ENCODE results near the gene NFIB. TPM values are rescaled to one million over a fixed set of nuclear protein-coding genes. Genes with fewer than 3 reads are reported as not detected.

Gene NFIB
- polyA plus RNA-seq, 1 of the 3 experiments (the other 2 are of a cell fraction) = 9.2 TPM

DNA sequence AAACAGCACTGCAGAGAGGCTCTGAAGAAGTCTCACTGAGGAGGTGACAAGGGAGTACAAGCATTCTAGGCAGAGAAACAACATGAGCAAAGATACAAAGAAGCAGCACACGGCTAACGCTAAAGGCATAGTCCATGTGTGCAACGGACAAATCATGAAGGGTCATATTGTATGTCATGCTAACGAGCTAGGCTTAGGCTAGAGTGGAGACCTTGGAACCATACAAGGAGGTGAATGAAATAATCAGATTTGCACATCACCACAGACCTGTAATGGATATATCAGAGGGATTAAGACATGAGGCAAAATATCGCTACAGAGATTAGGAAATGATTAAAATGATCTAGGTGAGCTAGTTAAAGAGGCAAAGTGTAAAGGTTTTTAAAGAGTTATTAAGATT is 145.6 kb downstream of the NFIB start:
- H3K4me1 ChIP-seq (ENCODE audit: control insufficient read depth in 1 of 2, insufficient read depth in 2 of 2, low read depth in 1 of 2, low read length in 1 of 2) = peaks cover 0 to 12% of the 10 kb centered on the region in 2 experiments
- H3K4me3 ChIP-seq (ENCODE audit: low read depth in 2 of 2, low read length in 1 of 2) = no peak overlapping the region
- peaks cover 8% of the 10 kb centered on the region for H3F3A ChIP-seq (replicated peaks; ENCODE audit: insufficient read depth)
- H4K20me1 ChIP-seq (ENCODE audit: insufficient read depth) = no peaks in the 10 kb centered on the region
- no peak overlapping the region for H2AFZ ChIP-seq (ENCODE audit: low read depth)
- H3K9me2 ChIP-seq = no peaks in the 10 kb centered on the region; the same call in 1 of the 2 replicates
- H3K27ac ChIP-seq (ENCODE audit: low read depth in 2 of 2, low read length in 1 of 2) = no peak overlapping the region
- 99% methylated on average over 5 of the region's 5 CpGs for WGBS (ENCODE audit: low lambda C conversion rate)
- DNase-seq = no peak
- peaks cover 0 to 3% of the 10 kb centered on the region in 2 experiments for H3K36me3 ChIP-seq (replicated peaks in 1 of 2; ENCODE audit: control insufficient read depth in 1 of 2, insufficient read depth in 2 of 2, low read length in 1 of 2)
- H3K27me3 ChIP-seq (ENCODE audit: insufficient read depth) = no peaks in the 10 kb centered on the region
- H3K9me3 ChIP-seq = no peaks in the 10 kb centered on the region
- H3K4me2 ChIP-seq = no peak overlapping the region
- ChIA-PET CTCF (interaction anchor here (0.8 kb wide), 1 partner anchor 9 kb away, joined by 3 read pairs; no protein-coding TSS in a partner anchor), POLR2A (no interaction called here)
- peaks cover 14% of the 10 kb centered on the region; the same call in 1 of the 2 replicates for H3K79me2 ChIP-seq (ENCODE audit: insufficient read depth)
- H3K9ac ChIP-seq = no peak overlapping the region
- no peak for TF ChIP-seq MXI1 (IDR thresholded peaks at IDR 0.05; ENCODE audit: low read depth, low read length)
- no peak for TF ChIP-seq CHD2 (IDR thresholded peaks at IDR 0.05; ENCODE audit: low read length, partially characterized antibody)
- TF ChIP-seq, protein P1, sequence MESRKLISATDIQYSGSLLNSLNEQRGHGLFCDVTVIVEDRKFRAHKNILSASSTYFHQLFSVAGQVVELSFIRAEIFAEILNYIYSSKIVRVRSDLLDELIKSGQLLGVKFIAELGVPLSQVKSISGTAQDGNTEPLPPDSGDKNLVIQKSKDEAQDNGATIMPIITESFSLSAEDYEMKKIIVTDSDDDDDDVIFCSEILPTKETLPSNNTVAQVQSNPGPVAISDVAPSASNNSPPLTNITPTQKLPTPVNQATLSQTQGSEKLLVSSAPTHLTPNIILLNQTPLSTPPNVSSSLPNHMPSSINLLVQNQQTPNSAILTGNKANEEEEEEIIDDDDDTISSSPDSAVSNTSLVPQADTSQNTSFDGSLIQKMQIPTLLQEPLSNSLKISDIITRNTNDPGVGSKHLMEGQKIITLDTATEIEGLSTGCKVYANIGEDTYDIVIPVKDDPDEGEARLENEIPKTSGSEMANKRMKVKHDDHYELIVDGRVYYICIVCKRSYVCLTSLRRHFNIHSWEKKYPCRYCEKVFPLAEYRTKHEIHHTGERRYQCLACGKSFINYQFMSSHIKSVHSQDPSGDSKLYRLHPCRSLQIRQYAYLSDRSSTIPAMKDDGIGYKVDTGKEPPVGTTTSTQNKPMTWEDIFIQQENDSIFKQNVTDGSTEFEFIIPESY (IDR thresholded peaks at IDR 0.05; ENCODE audit: borderline replicate concordance, low read depth) = no peak
- TF ChIP-seq, protein P2, sequence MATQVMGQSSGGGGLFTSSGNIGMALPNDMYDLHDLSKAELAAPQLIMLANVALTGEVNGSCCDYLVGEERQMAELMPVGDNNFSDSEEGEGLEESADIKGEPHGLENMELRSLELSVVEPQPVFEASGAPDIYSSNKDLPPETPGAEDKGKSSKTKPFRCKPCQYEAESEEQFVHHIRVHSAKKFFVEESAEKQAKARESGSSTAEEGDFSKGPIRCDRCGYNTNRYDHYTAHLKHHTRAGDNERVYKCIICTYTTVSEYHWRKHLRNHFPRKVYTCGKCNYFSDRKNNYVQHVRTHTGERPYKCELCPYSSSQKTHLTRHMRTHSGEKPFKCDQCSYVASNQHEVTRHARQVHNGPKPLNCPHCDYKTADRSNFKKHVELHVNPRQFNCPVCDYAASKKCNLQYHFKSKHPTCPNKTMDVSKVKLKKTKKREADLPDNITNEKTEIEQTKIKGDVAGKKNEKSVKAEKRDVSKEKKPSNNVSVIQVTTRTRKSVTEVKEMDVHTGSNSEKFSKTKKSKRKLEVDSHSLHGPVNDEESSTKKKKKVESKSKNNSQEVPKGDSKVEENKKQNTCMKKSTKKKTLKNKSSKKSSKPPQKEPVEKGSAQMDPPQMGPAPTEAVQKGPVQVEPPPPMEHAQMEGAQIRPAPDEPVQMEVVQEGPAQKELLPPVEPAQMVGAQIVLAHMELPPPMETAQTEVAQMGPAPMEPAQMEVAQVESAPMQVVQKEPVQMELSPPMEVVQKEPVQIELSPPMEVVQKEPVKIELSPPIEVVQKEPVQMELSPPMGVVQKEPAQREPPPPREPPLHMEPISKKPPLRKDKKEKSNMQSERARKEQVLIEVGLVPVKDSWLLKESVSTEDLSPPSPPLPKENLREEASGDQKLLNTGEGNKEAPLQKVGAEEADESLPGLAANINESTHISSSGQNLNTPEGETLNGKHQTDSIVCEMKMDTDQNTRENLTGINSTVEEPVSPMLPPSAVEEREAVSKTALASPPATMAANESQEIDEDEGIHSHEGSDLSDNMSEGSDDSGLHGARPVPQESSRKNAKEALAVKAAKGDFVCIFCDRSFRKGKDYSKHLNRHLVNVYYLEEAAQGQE (IDR thresholded peaks at IDR 0.05; ENCODE audit: low read depth, low read length) = no peak
- TF ChIP-seq FOSL2 (IDR thresholded peaks at IDR 0.05; ENCODE audit: borderline replicate concordance, low read depth) = no peak
- TF ChIP-seq NRF1 (IDR thresholded peaks at IDR 0.05; ENCODE audit: low read depth, low read length) = no peak
- TF ChIP-seq, protein P3, sequence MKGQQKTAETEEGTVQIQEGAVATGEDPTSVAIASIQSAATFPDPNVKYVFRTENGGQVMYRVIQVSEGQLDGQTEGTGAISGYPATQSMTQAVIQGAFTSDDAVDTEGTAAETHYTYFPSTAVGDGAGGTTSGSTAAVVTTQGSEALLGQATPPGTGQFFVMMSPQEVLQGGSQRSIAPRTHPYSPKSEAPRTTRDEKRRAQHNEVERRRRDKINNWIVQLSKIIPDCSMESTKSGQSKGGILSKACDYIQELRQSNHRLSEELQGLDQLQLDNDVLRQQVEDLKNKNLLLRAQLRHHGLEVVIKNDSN (IDR thresholded peaks at IDR 0.05; ENCODE audit: borderline replicate concordance, low read depth) = no peak
- TF ChIP-seq, protein P4, sequence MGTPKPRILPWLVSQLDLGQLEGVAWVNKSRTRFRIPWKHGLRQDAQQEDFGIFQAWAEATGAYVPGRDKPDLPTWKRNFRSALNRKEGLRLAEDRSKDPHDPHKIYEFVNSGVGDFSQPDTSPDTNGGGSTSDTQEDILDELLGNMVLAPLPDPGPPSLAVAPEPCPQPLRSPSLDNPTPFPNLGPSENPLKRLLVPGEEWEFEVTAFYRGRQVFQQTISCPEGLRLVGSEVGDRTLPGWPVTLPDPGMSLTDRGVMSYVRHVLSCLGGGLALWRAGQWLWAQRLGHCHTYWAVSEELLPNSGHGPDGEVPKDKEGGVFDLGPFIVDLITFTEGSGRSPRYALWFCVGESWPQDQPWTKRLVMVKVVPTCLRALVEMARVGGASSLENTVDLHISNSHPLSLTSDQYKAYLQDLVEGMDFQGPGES (IDR thresholded peaks at IDR 0.05; ENCODE audit: low read depth, low read length) = no peak
- TF ChIP-seq ELF1 (IDR thresholded peaks at IDR 0.05) = no peak
- no peak for TF ChIP-seq SIN3A (IDR thresholded peaks at IDR 0.05; ENCODE audit: borderline replicate concordance, low read depth, low read length)
- TF ChIP-seq FOXJ3 (CRISPR knock-in tag; IDR thresholded peaks at IDR 0.05) = no peak
- no peak for TF ChIP-seq TCF12 (IDR thresholded peaks at IDR 0.05)
- TF ChIP-seq EP300 (IDR thresholded peaks at IDR 0.05; ENCODE audit: borderline replicate concordance in 1 of 2, low read depth in 1 of 2, low read length in 1 of 2) = no peak
- TF ChIP-seq TEAD4 (IDR thresholded peaks at IDR 0.05; ENCODE audit: borderline replicate concordance, insufficient read depth) = no peak
- TF ChIP-seq, protein P5, sequence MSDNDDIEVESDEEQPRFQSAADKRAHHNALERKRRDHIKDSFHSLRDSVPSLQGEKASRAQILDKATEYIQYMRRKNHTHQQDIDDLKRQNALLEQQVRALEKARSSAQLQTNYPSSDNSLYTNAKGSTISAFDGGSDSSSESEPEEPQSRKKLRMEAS (IDR thresholded peaks at IDR 0.05; ENCODE audit: low read depth) = no peak
- no peak for TF ChIP-seq RCOR1 (IDR thresholded peaks at IDR 0.05; ENCODE audit: low read length)
- no peak for TF ChIP-seq MEF2A (IDR thresholded peaks at IDR 0.05; ENCODE audit: borderline replicate concordance, low read depth)
- TF ChIP-seq NFIC (IDR thresholded peaks at IDR 0.05; ENCODE audit: borderline replicate concordance) = no peak
- no peak for TF ChIP-seq EZH2phosphoT487 (IDR thresholded peaks at IDR 0.05; ENCODE audit: borderline replicate concordance, low read depth)

Data from SK-N-SH (cell line).